ENCODE data around the gene FAM76A. TPM values are rescaled to one million over a fixed set of nuclear protein-coding genes. Genes with fewer than 3 reads are reported as not detected.

The FAM76A gene
- total RNA-seq, 3 donors from 2014 or later = 13.5 to 34.2 (median 14.4) TPM

GRCh38 chr1:27752360-27752759 is 26.6 kb downstream of the FAM76A start:
- no peak overlapping the region for H3K27ac ChIP-seq
- no peaks in the 10 kb centered on the region for H3K36me3 ChIP-seq
- H3K4me1 ChIP-seq = no peaks in the 10 kb centered on the region
- H3K4me3 ChIP-seq = no peak overlapping the region
- no peaks in the 10 kb centered on the region for H3K27me3 ChIP-seq
- H3K9me3 ChIP-seq = no peaks in the 10 kb centered on the region
- no peak for TF ChIP-seq POLR2AphosphoS5 (IDR thresholded peaks at IDR 0.05)
- TF ChIP-seq POLR2A (IDR thresholded peaks at IDR 0.05) = no peak
- TF ChIP-seq CTCF (IDR thresholded peaks at IDR 0.05) = no peak
- no peak for DNase-seq (ENCODE audit: low spot score in 2 of 2)
- intact Hi-C loops (cut with DNase I; ENCODE audit: low total_unique reads) = no loop called here

GRCh38 chr1:27755286-27755685 is 29.5 kb downstream of the FAM76A start:
- no peak for DNase-seq (ENCODE audit: low spot score in 2 of 2)
- H3K4me3 ChIP-seq = no peak overlapping the region
- no peaks in the 10 kb centered on the region for H3K9me3 ChIP-seq
- TF ChIP-seq POLR2AphosphoS5 (IDR thresholded peaks at IDR 0.05) = no peak
- TF ChIP-seq CTCF (IDR thresholded peaks at IDR 0.05) = no peak
- TF ChIP-seq POLR2A (IDR thresholded peaks at IDR 0.05) = no peak
- no peaks in the 10 kb centered on the region for H3K27me3 ChIP-seq
- intact Hi-C loops (cut with DNase I; ENCODE audit: low total_unique reads) = no loop called here
- no peaks in the 10 kb centered on the region for H3K4me1 ChIP-seq
- H3K27ac ChIP-seq = no peak overlapping the region
- no peaks in the 10 kb centered on the region for H3K36me3 ChIP-seq

- TF ChIP-seq POLR2AphosphoS5 (IDR thresholded peaks at IDR 0.05) = peak in 1 of 3 donors; percentile 20
- no peak for TF ChIP-seq POLR2A (IDR thresholded peaks at IDR 0.05)
- TF ChIP-seq CTCF (IDR thresholded peaks at IDR 0.05) = no peak
- no peaks in the 10 kb centered on the region for H3K27me3 ChIP-seq
- H3K4me3 ChIP-seq = no peak overlapping the region
- H3K27ac ChIP-seq = no peak overlapping the region
- no peak for DNase-seq (ENCODE audit: low spot score in 2 of 2)
- no peaks in the 10 kb centered on the region for H3K36me3 ChIP-seq
- H3K4me1 ChIP-seq = no peaks in the 10 kb centered on the region
- no peaks in the 10 kb centered on the region for H3K9me3 ChIP-seq
- intact Hi-C loops (cut with DNase I; ENCODE audit: low total_unique reads) = no loop called here
Measured at GRCh38 chr1:27755865-27756264, 30.1 kb downstream of the FAM76A start.

- H3K27me3 ChIP-seq = no peaks in the 10 kb centered on the region
- H3K4me1 ChIP-seq = no peaks in the 10 kb centered on the region
- H3K27ac ChIP-seq = no peak overlapping the region
- H3K4me3 ChIP-seq = no peak overlapping the region
- no peak for DNase-seq (ENCODE audit: low spot score in 2 of 2)
- H3K9me3 ChIP-seq = no peaks in the 10 kb centered on the region
- H3K36me3 ChIP-seq = no peaks in the 10 kb centered on the region
- intact Hi-C loops (cut with DNase I; ENCODE audit: low total_unique reads) = no loop called here
- TF ChIP-seq POLR2A (IDR thresholded peaks at IDR 0.05) (no peak), POLR2AphosphoS5 (IDR thresholded peaks at IDR 0.05) (no peak), CTCF (IDR thresholded peaks at IDR 0.05) (no peak)
Measured at GRCh38 chr1:27759236-27759635, 33.5 kb downstream of the FAM76A start.

GRCh38 chr1:27760426-27760825 is 34.7 kb downstream of the FAM76A start:
- Histone ChIP-seq H3K4me1 (no peaks in the 10 kb centered on the region), H3K4me3 (no peak overlapping the region), H3K27ac (no peak overlapping the region), H3K9me3 (no peaks in the 10 kb centered on the region), H3K27me3 (no peaks in the 10 kb centered on the region), H3K36me3 (no peaks in the 10 kb centered on the region)
- TF ChIP-seq CTCF (IDR thresholded peaks at IDR 0.05) = no peak
- TF ChIP-seq POLR2A (IDR thresholded peaks at IDR 0.05) = no peak
- no peak for TF ChIP-seq POLR2AphosphoS5 (IDR thresholded peaks at IDR 0.05)
- no peak for DNase-seq (ENCODE audit: low spot score in 2 of 2)
- intact Hi-C loops (cut with DNase I; ENCODE audit: low total_unique reads) = no loop called here
